ENCODE results near the gene PRKAG2. TPM values are rescaled to one million over a fixed set of nuclear protein-coding genes. Genes with fewer than 3 reads are reported as not detected.

The PRKAG2 gene
- polyA plus RNA-seq, 1 of the 3 experiments (the other 2 are of a cell fraction), result 51.6 TPM

GRCh38 chr7:151708610-151709009, 168.3 kb downstream of the PRKAG2 start (continued):
- no peak for TF ChIP-seq REST (IDR thresholded peaks at IDR 0.05; ENCODE audit: low read depth, low read length)
- TF ChIP-seq JUND (IDR thresholded peaks at IDR 0.05), result no peak
- TF ChIP-seq USF2 (IDR thresholded peaks at IDR 0.05; ENCODE audit: borderline replicate concordance, low read depth, low read length), result no peak
- no peak for TF ChIP-seq ELF1 (IDR thresholded peaks at IDR 0.05)

- no peak overlapping the region for H3K4me3 ChIP-seq (ENCODE audit: low read depth in 2 of 2, low read length in 1 of 2)
- no peaks in the 10 kb centered on the region for H3K27me3 ChIP-seq (ENCODE audit: insufficient read depth)
- no peaks in the 10 kb centered on the region for H3K79me2 ChIP-seq (ENCODE audit: insufficient read depth)
- no peaks in the 10 kb centered on the region for H3K36me3 ChIP-seq (replicated peaks in 1 of 2; ENCODE audit: control insufficient read depth in 1 of 2, insufficient read depth in 2 of 2, low read length in 1 of 2)
- no peaks in the 10 kb centered on the region for H4K20me1 ChIP-seq (ENCODE audit: insufficient read depth)
- CTCF ChIA-PET, result interaction anchor here (0.6 to 4.2 kb wide), 6 partner anchors 18 to 1274 kb away, joined by 3 to 40 read pairs (median 8); no protein-coding TSS in a partner anchor
- H3K9ac ChIP-seq, result no peak overlapping the region
- no peaks in the 10 kb centered on the region for H3F3A ChIP-seq (replicated peaks; ENCODE audit: insufficient read depth)
- no peak overlapping the region for H3K4me2 ChIP-seq
- POLR2A ChIA-PET, result no interaction called here
- no peak for DNase-seq
- no peak overlapping the region for H2AFZ ChIP-seq (ENCODE audit: low read depth)
- no peaks in the 10 kb centered on the region for H3K9me2 ChIP-seq
- H3K4me1 ChIP-seq (ENCODE audit: control insufficient read depth in 1 of 2, insufficient read depth in 2 of 2, low read depth in 1 of 2, low read length in 1 of 2), result peaks cover 0 to 30% of the 10 kb centered on the region in 2 experiments; a peak in 2 of 4 replicates
- TF ChIP-seq TAF1 (IDR thresholded peaks at IDR 0.05; ENCODE audit: borderline replicate concordance, low read depth, low read length) (no peak), CTCF (IDR thresholded peaks at IDR 0.05) (peak; percentile 12)
- WGBS (ENCODE audit: low lambda C conversion rate), result 93% methylated on average over 14 of the region's 14 CpGs
- H3K27ac ChIP-seq (ENCODE audit: low read depth in 2 of 2, low read length in 1 of 2), result no peak overlapping the region
- H3K9me3 ChIP-seq, result no peaks in the 10 kb centered on the region
Observed at GRCh38 chr7:151707757-151708156, 169.2 kb downstream of the PRKAG2 start.

- Histone ChIP-seq H4K20me1 (ENCODE audit: insufficient read depth) (no peaks in the 10 kb centered on the region), H3K9me3 (no peaks in the 10 kb centered on the region), H3K4me1 (ENCODE audit: control insufficient read depth in 1 of 2, insufficient read depth in 2 of 2, low read depth in 1 of 2, low read length in 1 of 2) (peaks cover 0 to 28% of the 10 kb centered on the region in 2 experiments; a peak in 2 of 4 replicates), H3K9me2 (no peaks in the 10 kb centered on the region), H3K27ac (ENCODE audit: low read depth in 2 of 2, low read length in 1 of 2) (no peak overlapping the region), H3K4me3 (ENCODE audit: low read depth in 2 of 2, low read length in 1 of 2) (no peak overlapping the region), H3K36me3 (replicated peaks in 1 of 2; ENCODE audit: control insufficient read depth in 1 of 2, insufficient read depth in 2 of 2, low read length in 1 of 2) (no peaks in the 10 kb centered on the region), H3F3A (replicated peaks; ENCODE audit: insufficient read depth) (no peaks in the 10 kb centered on the region), H3K27me3 (ENCODE audit: insufficient read depth) (no peaks in the 10 kb centered on the region), H3K9ac (no peak overlapping the region), H2AFZ (ENCODE audit: low read depth) (no peak overlapping the region), H3K4me2 (no peak overlapping the region), H3K79me2 (ENCODE audit: insufficient read depth) (no peaks in the 10 kb centered on the region)
- CTCF ChIA-PET, result interaction anchor here (0.6 to 4.2 kb wide), 10 partner anchors 10 to 393 kb away, joined by 3 to 45 read pairs (median 7); no protein-coding TSS in a partner anchor
- POLR2A ChIA-PET, result no interaction called here
- 89% methylated on average over 8 of the region's 8 CpGs for WGBS (ENCODE audit: low lambda C conversion rate)
- no peak for DNase-seq
- no peak for TF ChIP-seq MEF2A (IDR thresholded peaks at IDR 0.05; ENCODE audit: borderline replicate concordance, low read depth)
- no peak for TF ChIP-seq TCF12 (IDR thresholded peaks at IDR 0.05)
- TF ChIP-seq FOSL2 (IDR thresholded peaks at IDR 0.05; ENCODE audit: borderline replicate concordance, low read depth), result no peak
- TF ChIP-seq SIN3A (IDR thresholded peaks at IDR 0.05; ENCODE audit: borderline replicate concordance, low read depth, low read length), result no peak
- no peak for TF ChIP-seq USF2 (IDR thresholded peaks at IDR 0.05; ENCODE audit: borderline replicate concordance, low read depth, low read length)
- no peak for TF ChIP-seq USF1 (IDR thresholded peaks at IDR 0.05; ENCODE audit: borderline replicate concordance, low read depth)
- TF ChIP-seq MXI1 (IDR thresholded peaks at IDR 0.05; ENCODE audit: low read depth, low read length), result no peak
- TF ChIP-seq CTCF (IDR thresholded peaks at IDR 0.05), result no peak
- TF ChIP-seq FOXJ3 (CRISPR knock-in tag; IDR thresholded peaks at IDR 0.05), result no peak
- no peak for TF ChIP-seq POLR2AphosphoS5 (IDR thresholded peaks at IDR 0.05; ENCODE audit: low read depth, low read length)
- no peak for TF ChIP-seq RAD21 (IDR thresholded peaks at IDR 0.05; ENCODE audit: low read length)
Observed at GRCh38 chr7:151707105-151707469, 169.8 kb downstream of the PRKAG2 start.
